Measurements from ENCODE around the gene COL20A1. TPM values are rescaled to one million over a fixed set of nuclear protein-coding genes. Genes with fewer than 3 reads are reported as not detected.

Gene COL20A1
- total and polyA plus RNA-seq, 2 donors (not counting 1 experiment from before 2014, with no cell fraction given): not detected

DNA sequence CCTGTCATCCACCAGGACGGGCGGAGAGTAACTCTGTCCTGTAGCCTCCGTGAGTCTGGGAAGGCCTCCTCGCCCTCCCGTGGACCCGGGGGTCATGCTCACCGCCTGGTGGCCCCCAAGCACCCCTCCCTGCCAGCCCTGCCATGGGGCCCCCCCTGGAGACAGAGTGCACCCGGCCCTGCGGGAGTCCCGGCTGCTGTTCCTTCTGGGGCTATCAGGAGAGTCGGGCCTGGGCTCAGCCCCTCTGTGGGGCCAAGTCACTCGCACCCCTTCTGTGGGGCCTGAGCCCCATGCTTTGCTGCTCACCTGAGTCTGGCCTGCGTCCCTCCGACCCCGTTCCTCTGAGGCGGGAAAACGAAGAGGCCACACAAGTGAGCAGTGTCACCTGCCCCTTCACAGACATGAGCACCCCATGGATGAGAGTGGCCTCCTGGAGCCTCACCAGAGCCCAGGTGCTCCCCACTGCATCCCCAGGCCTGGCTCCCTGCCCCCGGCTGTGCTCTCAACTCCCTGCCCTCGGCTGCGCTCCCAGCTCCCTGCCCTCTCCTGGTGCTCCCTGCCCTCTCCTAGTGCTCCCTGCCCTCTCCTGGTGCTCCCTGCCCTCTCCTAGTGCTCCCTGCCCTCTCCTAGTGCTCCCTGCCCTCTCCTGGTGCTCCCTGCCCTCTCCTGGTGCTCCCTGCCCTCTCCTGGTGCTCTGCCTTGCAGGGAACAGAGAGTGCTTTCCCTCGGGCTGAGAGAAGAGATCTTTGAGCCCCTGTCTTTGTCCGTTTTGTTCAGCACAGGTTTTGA is 72.8 kb downstream of the COL20A1 start:
- no peaks in the 10 kb centered on the region for H3K36me3 ChIP-seq (replicated peaks in 1 of 2; ENCODE audit: control extremely low read depth in 1 of 2, control insufficient read depth in 1 of 2, extremely low read depth in 1 of 2, insufficient read depth in 2 of 2, low read length in 1 of 2)

More for the DNA sequence above, 72.8 kb downstream of the COL20A1 start:
- no peak overlapping the region for H3K9ac ChIP-seq (ENCODE audit: low read length)
- peaks cover 0 to 6% (median 0%) of the 10 kb centered on the region in 3 donors for H3K9me3 ChIP-seq (ENCODE audit: control extremely low read depth in 1 of 3, control insufficient read depth in 2 of 3, insufficient read depth in 1 of 3, low read length in 2 of 3)
- H3K4me2 ChIP-seq (replicated peaks; ENCODE audit: low read depth, low read length, poor library complexity, severe bottlenecking): no peak overlapping the region
- DNase-seq (no peak), ATAC-seq (ENCODE audit: low read depth) (no peak)
- H3K27ac ChIP-seq (ENCODE audit: low read length in 2 of 2): no peak overlapping the region
- H4K20me1 ChIP-seq (ENCODE audit: control insufficient read depth, insufficient read depth, low read length, poor library complexity, severe bottlenecking): no peaks in the 10 kb centered on the region
- no peaks in the 10 kb centered on the region for H3K79me2 ChIP-seq (ENCODE audit: control insufficient read depth, insufficient read depth, low read length)
- 82% methylated on average over 20 of the region's 22 CpGs for WGBS (ENCODE audit: insufficient coverage)
- TF ChIP-seq EZH2 (IDR thresholded peaks at IDR 0.05; ENCODE audit: borderline replicate concordance, insufficient read depth, low read depth, low read length, poor library complexity, severe bottlenecking) (no peak), CTCF (IDR thresholded peaks at IDR 0.05) (no peak)
- H3K4me3 ChIP-seq (ENCODE audit: control extremely low read depth in 1 of 5, extremely low read depth in 1 of 5, insufficient read depth in 1 of 5, low read depth in 2 of 5, low read length in 4 of 5): no peak overlapping the region
- ChIA-PET CTCF (no interaction called here), POLR2A (no interaction called here)
- Mint-ChIP-seq H3K4me3 (no peak overlapping the region), H3K4me1 (peaks cover 4% of the 10 kb centered on the region), H3K27ac (no peak overlapping the region), H3K27me3 (peaks cover 9% of the 10 kb centered on the region), H3K9me3 (ENCODE audit: insufficient read depth) (no peaks in the 10 kb centered on the region)
- H3K4me1 ChIP-seq (ENCODE audit: control insufficient read depth in 2 of 2, insufficient read depth in 2 of 2, low read length in 2 of 2): peaks cover 0 to 4% of the 10 kb centered on the region in 2 donors
- intact Hi-C loops (cut with micrococcal nuclease): no loop called here
- H3K27me3 ChIP-seq (replicated peaks in 1 of 4; ENCODE audit: control extremely low read depth in 1 of 4, control insufficient read depth in 3 of 4, insufficient read depth in 4 of 4, low read length in 3 of 4): peaks cover 0 to 24% (median 2%) of the 10 kb centered on the region in 4 experiments
- no peak overlapping the region for H2AFZ ChIP-seq (ENCODE audit: insufficient read depth, low read depth, low read length, poor library complexity, severe bottlenecking)

Data from B cell (primary cell).